HepG2 (cell line): ENCODE data around the gene MTSS2. TPM values are rescaled to one million over a fixed set of nuclear protein-coding genes. Genes with fewer than 3 reads are reported as not detected.

Experiments
- ARNT ChIP-seq: fragments of 450-650 bp; IDR thresholded peaks from 2 replicates; pipeline ENCODE4 v1.6.1; 2017
- FLYWCH1 ChIP-seq: sonication (generic); formaldehyde crosslinking; IDR thresholded peaks from 2 replicates; pipeline ENCODE4 v1.8.1; 2023; ENCODE audit warnings: mild to moderate bottlenecking, missing genetic modification reagents
- KDM2A ChIP-seq: sonication (generic); formaldehyde crosslinking; IDR thresholded peaks from 2 replicates; pipeline ENCODE4 v1.4.0; 2020; ENCODE audit warnings: low read depth, missing genetic modification reagents, borderline replicate concordance
- MEIS1 ChIP-seq: sonication (generic); formaldehyde crosslinking; IDR thresholded peaks from 2 replicates; pipeline ENCODE4 v1.9.0; 2021; ENCODE audit warnings: mild to moderate bottlenecking, missing genetic modification reagents, moderate library complexity, borderline replicate concordance
- ONECUT2 ChIP-seq: sonication (generic); formaldehyde crosslinking; IDR thresholded peaks from 2 replicates; pipeline ENCODE4 v1.4.0; 2020; ENCODE audit warnings: missing genetic modification reagents
- PCBP1 ChIP-seq: fragments of 200-400 bp; formaldehyde crosslinking; IDR thresholded peaks from 2 replicates; pipeline ENCODE4 v1.6.1; 2017; ENCODE audit warnings: mild to moderate bottlenecking, low read depth, low read length, borderline replicate concordance
- PITX1 ChIP-seq: sonication (generic); formaldehyde crosslinking; IDR thresholded peaks from 2 replicates; pipeline ENCODE4 v1.5.1; 2020; ENCODE audit warnings: mild to moderate bottlenecking, missing genetic modification reagents
- POLR2AphosphoS5 ChIP-seq: IDR thresholded peaks from 2 replicates; pipeline ENCODE4 v1.6.1; 2012; ENCODE audit warnings: low read depth, low read length
- PTBP1 ChIP-seq: fragments of 200-400 bp; formaldehyde crosslinking; IDR thresholded peaks from 2 replicates; pipeline ENCODE4 v1.6.1; 2018; ENCODE audit warnings: low read length, low read depth; ENCODE audit not compliant: poor library complexity, severe bottlenecking
- SP4 ChIP-seq: sonication (generic); formaldehyde crosslinking; IDR thresholded peaks from 2 replicates; pipeline ENCODE4 v1.8.1; 2023; ENCODE audit warnings: mild to moderate bottlenecking, missing genetic modification reagents
- TBL1XR1 ChIP-seq: fragments of 150-350 bp; IDR thresholded peaks from 2 replicates; pipeline ENCODE4 v1.6.1; 2014; ENCODE audit warnings: borderline replicate concordance, low read length; ENCODE audit not compliant: partially characterized antibody
- TOPORS ChIP-seq: sonication (generic); formaldehyde crosslinking; IDR thresholded peaks from 2 replicates; pipeline ENCODE4 v1.8.0; 2023; ENCODE audit warnings: mild to moderate bottlenecking, missing genetic modification reagents
- ZBTB7B ChIP-seq: sonication (generic); formaldehyde crosslinking; IDR thresholded peaks from 2 replicates; pipeline ENCODE4 v1.4.0; 2020; ENCODE audit warnings: missing genetic modification reagents
- ZFP37 ChIP-seq: sonication (generic); formaldehyde crosslinking; IDR thresholded peaks from 2 replicates; pipeline ENCODE4 v1.4.0; 2020; ENCODE audit warnings: missing genetic modification reagents, borderline replicate concordance
- ZNF17 ChIP-seq: sonication (generic); formaldehyde crosslinking; IDR thresholded peaks from 2 replicates; pipeline ENCODE4 v1.5.0; 2020; ENCODE audit warnings: mild to moderate bottlenecking, missing genetic modification reagents
- ZNF225 ChIP-seq: sonication (generic); formaldehyde crosslinking; IDR thresholded peaks from 2 replicates; pipeline ENCODE4 v1.4.0; 2020; ENCODE audit warnings: mild to moderate bottlenecking, missing genetic modification reagents
- ZNF230 ChIP-seq: sonication (generic); formaldehyde crosslinking; IDR thresholded peaks from 2 replicates; pipeline ENCODE4 v1.4.0; 2020; ENCODE audit warnings: mild to moderate bottlenecking, missing genetic modification reagents
- polyA plus RNA-seq, 8 experiments: library from polyadenylated mRNA; depleted of rRNA in 3 of 8; stranded (reverse) in 7 of 8; unstranded in 1 of 8; fragments of >200 nt; fragmentation: Illumina TruSeq in 4 of 8; extraction: Trizol in 4 of 8; gene quantifications; 2 replicates each; pipeline versions ENCODE4 v1.2.1 to v1.2.3, GENCODE V29; 2011 to 2016; ENCODE audit warnings: low read depth in 4 of 8, missing spikeins in 1 of 8, mixed read lengths in 1 of 8; ENCODE audit not compliant: insufficient read depth in 1 of 8
- total RNA-seq, 5 experiments: library from RNA; depleted of rRNA; stranded (reverse); fragments of >200 nt; fragmentation: Illumina TruSeq; extraction: Trizol; gene quantifications; 2 replicates each; pipeline ENCODE4 v1.2.3, GENCODE V29; 2016; ENCODE audit warnings: low read depth in 1 of 5
- TF ChIP-seq, protein P1 (sequence below), 2 experiments: fragments of 450-650 bp in 1 of 2; sonication (generic) in 1 of 2; formaldehyde crosslinking in 1 of 2; IDR thresholded peaks; 2 replicates each; pipeline versions ENCODE4 v1.6.1 to v1.8.0; 2016 to 2022; ENCODE audit warnings: antibody characterized with exemption in 1 of 2, mild to moderate bottlenecking in 1 of 2, missing genetic modification reagents in 1 of 2
- TF ChIP-seq, protein P2 (sequence below): sonication (generic); formaldehyde crosslinking; IDR thresholded peaks from 2 replicates; pipeline ENCODE4 v1.9.0; 2022; ENCODE audit warnings: low read depth, missing genetic modification reagents

MTSS2 gene
- total and polyA plus RNA-seq, 2 of the 13 experiments (the other 11 are each of a cell fraction or from before 2014, with no cell fraction given), result 132 to 242 TPM

DNA sequence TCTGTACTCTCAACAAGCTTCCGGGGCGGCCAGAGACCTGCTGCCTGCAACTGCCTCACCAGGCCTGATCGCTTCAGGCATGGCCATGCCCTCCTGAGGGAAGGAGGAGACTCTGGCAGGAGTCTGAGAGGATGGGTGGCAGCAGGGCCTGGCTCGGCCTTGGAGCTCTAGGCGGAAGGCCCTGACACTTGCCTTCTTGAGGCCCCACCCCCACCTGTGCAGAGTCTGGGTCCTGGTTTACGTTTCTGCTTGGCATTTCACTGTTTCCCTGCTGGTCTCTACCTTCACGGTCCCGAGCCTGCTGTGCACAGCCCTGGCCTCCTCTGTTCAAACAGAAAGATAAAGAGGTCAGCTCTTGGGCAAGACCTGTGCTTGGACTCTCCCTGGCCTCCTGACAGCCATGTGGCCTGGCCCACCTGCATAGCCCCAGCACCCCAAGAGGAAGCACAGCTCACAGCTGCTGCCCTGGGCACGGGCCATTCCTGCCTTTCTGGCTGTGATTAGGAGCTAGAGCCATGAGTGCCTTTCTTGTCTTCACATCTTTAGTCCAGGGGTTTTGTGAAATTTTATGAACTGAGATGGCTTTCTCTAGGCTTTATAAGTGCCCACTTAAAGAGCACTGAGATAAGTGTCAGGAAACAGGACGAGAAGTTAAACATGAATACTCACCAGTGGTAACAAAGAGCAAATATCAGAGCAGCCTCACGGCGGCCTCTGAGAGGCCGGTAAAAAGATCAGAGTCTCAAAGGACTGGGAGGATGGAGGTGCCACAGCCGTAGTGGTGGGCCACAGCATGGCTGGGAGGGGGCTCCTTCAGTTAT, 25.6 kb upstream of the MTSS2 start (continued):
- TF ChIP-seq, protein P1, sequence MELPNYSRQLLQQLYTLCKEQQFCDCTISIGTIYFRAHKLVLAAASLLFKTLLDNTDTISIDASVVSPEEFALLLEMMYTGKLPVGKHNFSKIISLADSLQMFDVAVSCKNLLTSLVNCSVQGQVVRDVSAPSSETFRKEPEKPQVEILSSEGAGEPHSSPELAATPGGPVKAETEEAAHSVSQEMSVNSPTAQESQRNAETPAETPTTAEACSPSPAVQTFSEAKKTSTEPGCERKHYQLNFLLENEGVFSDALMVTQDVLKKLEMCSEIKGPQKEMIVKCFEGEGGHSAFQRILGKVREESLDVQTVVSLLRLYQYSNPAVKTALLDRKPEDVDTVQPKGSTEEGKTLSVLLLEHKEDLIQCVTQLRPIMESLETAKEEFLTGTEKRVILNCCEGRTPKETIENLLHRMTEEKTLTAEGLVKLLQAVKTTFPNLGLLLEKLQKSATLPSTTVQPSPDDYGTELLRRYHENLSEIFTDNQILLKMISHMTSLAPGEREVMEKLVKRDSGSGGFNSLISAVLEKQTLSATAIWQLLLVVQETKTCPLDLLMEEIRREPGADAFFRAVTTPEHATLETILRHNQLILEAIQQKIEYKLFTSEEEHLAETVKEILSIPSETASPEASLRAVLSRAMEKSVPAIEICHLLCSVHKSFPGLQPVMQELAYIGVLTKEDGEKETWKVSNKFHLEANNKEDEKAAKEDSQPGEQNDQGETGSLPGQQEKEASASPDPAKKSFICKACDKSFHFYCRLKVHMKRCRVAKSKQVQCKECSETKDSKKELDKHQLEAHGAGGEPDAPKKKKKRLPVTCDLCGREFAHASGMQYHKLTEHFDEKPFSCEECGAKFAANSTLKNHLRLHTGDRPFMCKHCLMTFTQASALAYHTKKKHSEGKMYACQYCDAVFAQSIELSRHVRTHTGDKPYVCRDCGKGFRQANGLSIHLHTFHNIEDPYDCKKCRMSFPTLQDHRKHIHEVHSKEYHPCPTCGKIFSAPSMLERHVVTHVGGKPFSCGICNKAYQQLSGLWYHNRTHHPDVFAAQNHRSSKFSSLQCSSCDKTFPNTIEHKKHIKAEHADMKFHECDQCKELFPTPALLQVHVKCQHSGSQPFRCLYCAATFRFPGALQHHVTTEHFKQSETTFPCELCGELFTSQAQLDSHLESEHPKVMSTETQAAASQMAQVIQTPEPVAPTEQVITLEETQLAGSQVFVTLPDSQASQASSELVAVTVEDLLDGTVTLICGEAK (IDR thresholded peaks at IDR 0.05), result no peak
- TF ChIP-seq, protein P1 (CRISPR knock-in tag; IDR thresholded peaks at IDR 0.05), result peak; percentile 80
- TF ChIP-seq KDM2A (CRISPR knock-in tag) (no peak; the same call in none of the 2 replicates), TOPORS (CRISPR knock-in tag) (no peak), ZNF225 (CRISPR knock-in tag) (peak; percentile 83), ZNF230 (0 out of 2 replicates have a peak, but pooled peaks have one; percentile 61), ARNT (no peak), PTBP1 (peak; percentile 34), ZFP37 (CRISPR knock-in tag) (0 out of 2 replicates have a peak, but pooled peaks have one; percentile 11), FLYWCH1 (CRISPR knock-in tag) (no peak), POLR2AphosphoS5 (peak; percentile 49; the same call in 1 of the 2 replicates), PITX1 (peak; percentile 79; the same call in 1 of the 2 replicates), PCBP1 (0 out of 2 replicates have a peak, but pooled peaks have one; percentile 20), SP4 (CRISPR knock-in tag) (peak; percentile 71; the same call in 1 of the 2 replicates), ZNF17 (CRISPR knock-in tag) (no peak), TBL1XR1 (no peak), ZBTB7B (CRISPR knock-in tag) (peak; percentile 87), MEIS1 (CRISPR knock-in tag) (0 out of 2 replicates have a peak, but pooled peaks have one; percentile 24), ONECUT2 (CRISPR knock-in tag) (no peak)
- TF ChIP-seq, protein P2, sequence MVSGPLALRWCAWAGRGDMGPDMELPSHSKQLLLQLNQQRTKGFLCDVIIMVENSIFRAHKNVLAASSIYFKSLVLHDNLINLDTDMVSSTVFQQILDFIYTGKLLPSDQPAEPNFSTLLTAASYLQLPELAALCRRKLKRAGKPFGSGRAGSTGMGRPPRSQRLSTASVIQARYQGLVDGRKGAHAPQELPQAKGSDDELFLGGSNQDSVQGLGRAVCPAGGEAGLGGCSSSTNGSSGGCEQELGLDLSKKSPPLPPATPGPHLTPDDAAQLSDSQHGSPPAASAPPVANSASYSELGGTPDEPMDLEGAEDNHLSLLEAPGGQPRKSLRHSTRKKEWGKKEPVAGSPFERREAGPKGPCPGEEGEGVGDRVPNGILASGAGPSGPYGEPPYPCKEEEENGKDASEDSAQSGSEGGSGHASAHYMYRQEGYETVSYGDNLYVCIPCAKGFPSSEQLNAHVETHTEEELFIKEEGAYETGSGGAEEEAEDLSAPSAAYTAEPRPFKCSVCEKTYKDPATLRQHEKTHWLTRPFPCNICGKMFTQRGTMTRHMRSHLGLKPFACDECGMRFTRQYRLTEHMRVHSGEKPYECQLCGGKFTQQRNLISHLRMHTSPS (CRISPR knock-in tag), result peak; percentile 91
